Measurements from ENCODE around the gene CAPN12. TPM values are rescaled to one million over a fixed set of nuclear protein-coding genes. Genes with fewer than 3 reads are reported as not detected.

Gene CAPN12
- polyA plus RNA-seq, 1 of the 3 experiments (the other 2 are of a cell fraction), result 3.0 TPM

DNA sequence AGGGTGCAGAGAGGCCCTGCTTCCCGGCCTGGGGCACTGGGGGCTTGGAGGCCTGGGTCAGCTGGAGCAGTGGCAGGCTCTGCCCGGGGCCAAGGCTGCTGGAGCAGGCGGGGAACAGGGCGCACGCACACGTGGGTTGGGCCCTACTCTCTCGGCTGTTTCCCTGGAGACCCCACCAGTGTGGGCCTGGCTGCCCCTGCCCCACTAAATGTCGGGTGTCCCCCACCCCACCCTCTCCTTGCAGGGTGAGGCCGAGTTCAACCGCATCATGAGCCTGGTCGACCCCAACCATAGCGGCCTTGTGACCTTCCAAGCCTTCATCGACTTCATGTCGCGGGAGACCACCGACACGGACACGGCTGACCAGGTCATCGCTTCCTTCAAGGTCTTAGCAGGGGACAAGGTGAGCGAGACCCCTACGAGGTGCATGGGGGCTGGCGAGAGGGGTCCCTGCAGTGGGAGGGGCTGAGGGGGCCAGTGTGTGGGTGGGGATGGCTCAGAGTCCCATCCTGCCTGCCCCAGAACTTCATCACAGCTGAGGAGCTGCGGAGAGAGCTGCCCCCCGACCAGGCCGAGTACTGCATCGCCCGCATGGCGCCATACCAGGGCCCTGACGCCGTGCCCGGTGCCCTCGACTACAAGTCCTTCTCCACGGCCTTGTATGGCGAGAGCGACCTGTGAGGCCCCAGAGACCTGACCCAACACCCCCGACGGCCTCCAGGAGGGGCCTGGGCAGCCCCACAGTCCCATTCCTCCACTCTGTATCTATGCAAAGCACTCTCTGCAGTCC lies 15.3 kb downstream of the CAPN12 start:
- H3K79me2 ChIP-seq (ENCODE audit: insufficient read depth), result no peaks in the 10 kb centered on the region; the same call in 1 of the 2 replicates
- H3K4me1 ChIP-seq (ENCODE audit: control insufficient read depth in 1 of 2, insufficient read depth in 2 of 2, low read depth in 1 of 2, low read length in 1 of 2), result peaks cover 0 to 8% of the 10 kb centered on the region in 2 experiments; a peak in 2 of 4 replicates
- H3K9me2 ChIP-seq, result no peaks in the 10 kb centered on the region
- H3K36me3 ChIP-seq (replicated peaks in 1 of 2; ENCODE audit: control insufficient read depth in 1 of 2, insufficient read depth in 2 of 2, low read length in 1 of 2), result peaks cover 48 to 70% of the 10 kb centered on the region in 2 experiments
- H3K9me3 ChIP-seq, result no peaks in the 10 kb centered on the region
- no peak overlapping the region for H3K4me3 ChIP-seq (ENCODE audit: low read depth in 2 of 2, low read length in 1 of 2)
- H3F3A ChIP-seq (replicated peaks; ENCODE audit: insufficient read depth), result peaks cover 43% of the 10 kb centered on the region
- ChIA-PET CTCF (interaction anchor here (0.7 to 1.6 kb wide), 5 partner anchors 10 to 201 kb away, joined by 3 to 5 read pairs (median 3); partner anchors contain the start of genes MRPS12 and SARS2), POLR2A (no interaction called here)
- no peak overlapping the region for H2AFZ ChIP-seq (ENCODE audit: low read depth)
- no peak overlapping the region for H3K27ac ChIP-seq (ENCODE audit: low read depth in 2 of 2, low read length in 1 of 2)
- WGBS (ENCODE audit: low lambda C conversion rate), result 91% methylated on average over 27 of the region's 37 CpGs
- H3K9ac ChIP-seq, result no peak overlapping the region
- TF ChIP-seq TEAD4 (IDR thresholded peaks at IDR 0.05; ENCODE audit: borderline replicate concordance, insufficient read depth) (no peak), MXI1 (IDR thresholded peaks at IDR 0.05; ENCODE audit: low read depth, low read length) (no peak), TCF12 (IDR thresholded peaks at IDR 0.05) (no peak), USF1 (IDR thresholded peaks at IDR 0.05; ENCODE audit: borderline replicate concordance, low read depth) (no peak), CTCF (IDR thresholded peaks at IDR 0.05) (no peak), REST (IDR thresholded peaks at IDR 0.05; ENCODE audit: low read depth, low read length) (no peak), RFX5 (IDR thresholded peaks at IDR 0.05; ENCODE audit: low read length) (no peak), PBX3 (IDR thresholded peaks at IDR 0.05) (no peak), GATA2 (CRISPR knock-in tag; IDR thresholded peaks at IDR 0.05) (no peak), NFIC (IDR thresholded peaks at IDR 0.05; ENCODE audit: borderline replicate concordance) (no peak), SMC3 (IDR thresholded peaks at IDR 0.05; ENCODE audit: low read depth, low read length) (no peak), GABPA (IDR thresholded peaks at IDR 0.05; ENCODE audit: low read depth) (no peak), MEF2A (IDR thresholded peaks at IDR 0.05; ENCODE audit: borderline replicate concordance, low read depth) (no peak), USF2 (IDR thresholded peaks at IDR 0.05; ENCODE audit: borderline replicate concordance, low read depth, low read length) (no peak), EZH2phosphoT487 (IDR thresholded peaks at IDR 0.05; ENCODE audit: borderline replicate concordance, low read depth) (no peak), FOXM1 (IDR thresholded peaks at IDR 0.05; ENCODE audit: low read depth) (no peak), RXRA (IDR thresholded peaks at IDR 0.05; ENCODE audit: borderline replicate concordance, low read depth) (no peak)
- TF ChIP-seq, protein P1, sequence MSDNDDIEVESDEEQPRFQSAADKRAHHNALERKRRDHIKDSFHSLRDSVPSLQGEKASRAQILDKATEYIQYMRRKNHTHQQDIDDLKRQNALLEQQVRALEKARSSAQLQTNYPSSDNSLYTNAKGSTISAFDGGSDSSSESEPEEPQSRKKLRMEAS (IDR thresholded peaks at IDR 0.05; ENCODE audit: low read depth), result no peak
- no peaks in the 10 kb centered on the region for H3K27me3 ChIP-seq (ENCODE audit: insufficient read depth)
- no peak for DNase-seq
- 0 out of 2 replicates have a peak, but pooled peaks cover 6% of the 10 kb centered on the region for H4K20me1 ChIP-seq (ENCODE audit: insufficient read depth)
- no peak overlapping the region for H3K4me2 ChIP-seq
